Raji (cell line): ENCODE data around the gene LAMP1.

Experiments used
- POLR2A ChIP-seq: IDR thresholded peaks from 2 replicates; pipeline ENCODE4 v1.6.1; 2011; ENCODE audit warnings: low read depth, low read length, control low read depth; ENCODE audit not compliant: insufficient read depth

Gene LAMP1

GRCh38 chr13:113291129-113291528 lies 5.9 kb upstream of the LAMP1 start:
- no peak for TF ChIP-seq POLR2A

- no peak for TF ChIP-seq POLR2A
These were observed 4.8 kb upstream of the LAMP1 start for GRCh38 chr13:113292021-113292862.

GRCh38 chr13:113293686-113294085 lies 3.4 kb upstream of the LAMP1 start:
- no peak for TF ChIP-seq POLR2A

DNA sequence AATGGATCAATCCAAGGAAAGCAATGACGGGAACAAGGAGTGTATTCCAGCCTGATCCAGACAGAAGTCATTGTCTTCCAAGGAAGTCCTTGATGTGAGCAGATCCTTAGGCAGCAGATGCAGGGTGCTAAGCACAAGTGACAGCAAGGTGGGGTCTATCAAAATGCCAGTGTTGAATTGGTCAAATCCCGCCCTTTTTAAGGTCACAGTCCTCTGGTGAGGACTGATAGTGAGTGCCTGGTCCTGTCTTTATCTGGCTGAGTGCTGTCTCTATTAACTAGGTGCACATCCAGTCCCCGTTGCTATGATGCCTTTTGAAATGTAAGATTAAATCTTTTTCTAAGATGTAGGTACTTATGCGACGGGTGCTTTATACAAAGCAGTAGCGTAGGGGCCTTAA lies 1.3 kb upstream of the LAMP1 start:
- 0 out of 2 replicates have a peak, but pooled peaks have one; percentile 9 for TF ChIP-seq POLR2A

- TF ChIP-seq POLR2A, result no peak
These were observed 467 bp downstream of the LAMP1 start for GRCh38 chr13:113297370-113298042.

- no peak for TF ChIP-seq POLR2A
These were observed 1.3 kb downstream of the LAMP1 start for GRCh38 chr13:113298043-113298945.

- no peak for TF ChIP-seq POLR2A
These were observed 2.9 kb downstream of the LAMP1 start for GRCh38 chr13:113299951-113300350.

- no peak for TF ChIP-seq POLR2A
These were observed 5.9 kb downstream of the LAMP1 start for GRCh38 chr13:113302986-113303385.

- no peak for TF ChIP-seq POLR2A
These were observed 7.1 kb downstream of the LAMP1 start for GRCh38 chr13:113304121-113304520.

DNA sequence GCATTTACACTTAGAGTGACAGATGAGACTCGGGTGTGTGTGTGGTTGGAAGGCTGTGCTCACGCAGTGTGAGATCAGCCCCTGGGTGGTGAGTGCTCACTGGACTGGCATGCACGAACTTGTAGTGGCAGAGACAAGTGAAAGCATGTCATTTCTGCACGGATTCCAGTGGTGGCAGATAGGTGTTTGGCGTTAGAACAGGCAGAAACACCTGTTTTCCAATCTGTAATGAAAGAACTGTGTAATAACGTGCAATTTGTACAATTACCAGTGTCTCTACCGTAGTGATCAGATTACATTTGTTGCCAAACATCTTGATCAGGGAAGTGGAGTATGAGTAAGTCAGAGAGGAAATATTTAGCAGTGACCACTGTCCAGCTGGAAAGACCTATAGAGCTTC lies 8.2 kb downstream of the LAMP1 start:
- no peak for TF ChIP-seq POLR2A

DNA sequence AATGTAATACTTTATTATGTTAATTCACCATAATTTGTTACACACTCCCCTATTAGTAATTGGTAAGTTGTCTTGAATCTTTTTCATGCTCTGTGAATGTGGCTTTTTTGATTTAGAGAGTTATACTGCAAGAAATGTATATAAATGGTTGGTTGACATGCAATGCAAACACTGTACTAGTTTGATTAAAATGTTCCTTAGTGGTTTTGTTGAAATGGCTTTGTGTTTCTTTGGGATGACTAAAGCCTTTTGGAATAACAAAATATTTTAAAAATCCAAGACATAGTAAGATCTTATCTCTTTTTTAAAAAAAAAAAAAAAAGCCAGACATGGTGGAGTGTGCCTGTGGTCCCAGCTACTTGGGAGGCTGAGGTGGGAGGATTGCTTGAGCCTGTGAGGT lies 10.5 kb downstream of the LAMP1 start:
- TF ChIP-seq POLR2A, result no peak

GRCh38 chr13:113309473-113309872 lies 12.4 kb downstream of the LAMP1 start:
- no peak for TF ChIP-seq POLR2A

GRCh38 chr13:113315992-113316391 lies 19.0 kb downstream of the LAMP1 start:
- no peak for TF ChIP-seq POLR2A

DNA sequence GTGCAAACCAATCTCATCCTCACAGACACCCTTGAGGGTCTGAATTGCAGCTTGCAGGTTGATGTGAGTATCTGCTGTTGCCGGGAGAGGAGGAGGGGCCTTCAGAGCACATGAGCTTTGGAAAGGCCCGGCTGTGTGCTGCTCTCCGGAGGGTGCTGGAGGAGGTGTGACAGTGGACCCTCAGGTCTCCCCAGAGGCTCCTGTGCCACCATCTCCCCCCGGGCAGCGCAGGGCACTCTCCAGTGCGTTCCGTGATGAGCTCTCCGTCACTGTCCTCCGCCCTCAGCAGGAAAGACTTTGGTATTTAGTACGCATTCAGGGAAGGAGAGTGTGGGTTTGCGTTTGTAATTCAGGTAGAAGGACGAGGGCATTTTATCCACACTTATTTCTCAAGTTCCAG lies 20.0 kb downstream of the LAMP1 start:
- TF ChIP-seq POLR2A, result no peak

- TF ChIP-seq POLR2A, result no peak
These were observed 21.9 kb downstream of the LAMP1 start for GRCh38 chr13:113318956-113319355.
